ENCODE data around the gene FARS2. TPM values are rescaled to one million over a fixed set of nuclear protein-coding genes. Genes with fewer than 3 reads are reported as not detected.

FARS2 gene
- total and polyA plus RNA-seq, 8 donors: 15.1 to 20.3 (median 17.9) TPM

DNA sequence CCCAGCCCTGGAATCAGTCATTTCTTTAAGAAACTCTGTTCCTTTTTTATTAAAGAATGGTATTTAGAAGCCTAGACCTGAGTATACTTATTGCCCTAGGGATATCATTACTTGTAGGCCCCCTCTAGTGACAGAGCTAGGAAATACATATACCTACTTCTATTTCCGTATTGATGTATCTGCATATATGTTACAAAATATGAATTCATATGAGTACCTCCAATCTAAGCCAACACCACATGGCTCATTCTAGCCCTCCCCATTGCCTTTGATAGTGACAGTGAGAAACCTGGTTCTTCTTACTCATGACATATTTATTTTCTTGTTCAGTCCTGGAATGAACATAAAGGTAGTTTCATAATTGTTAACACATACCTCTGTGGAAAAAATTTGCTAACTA, 137.2 kb downstream of the FARS2 start:
- Histone ChIP-seq H3K36me3 (no peaks in the 10 kb centered on the region), H3K27ac (no peak overlapping the region), H3K9me3 (no peaks in the 10 kb centered on the region), H3K27me3 (no peaks in the 10 kb centered on the region), H3K4me3 (no peak overlapping the region), H3K4me1 (no peaks in the 10 kb centered on the region)
- peak in 1 of 4 donors; percentile 12 for DNase-seq
- intact Hi-C loops (cut with DNase I): loop anchor here in 1 of 2 donors (10.0 kb wide), 1 partner anchor 254 kb away; no protein-coding TSS in a partner anchor
- peak; percentile 69 for ATAC-seq
- TF ChIP-seq, protein P1, sequence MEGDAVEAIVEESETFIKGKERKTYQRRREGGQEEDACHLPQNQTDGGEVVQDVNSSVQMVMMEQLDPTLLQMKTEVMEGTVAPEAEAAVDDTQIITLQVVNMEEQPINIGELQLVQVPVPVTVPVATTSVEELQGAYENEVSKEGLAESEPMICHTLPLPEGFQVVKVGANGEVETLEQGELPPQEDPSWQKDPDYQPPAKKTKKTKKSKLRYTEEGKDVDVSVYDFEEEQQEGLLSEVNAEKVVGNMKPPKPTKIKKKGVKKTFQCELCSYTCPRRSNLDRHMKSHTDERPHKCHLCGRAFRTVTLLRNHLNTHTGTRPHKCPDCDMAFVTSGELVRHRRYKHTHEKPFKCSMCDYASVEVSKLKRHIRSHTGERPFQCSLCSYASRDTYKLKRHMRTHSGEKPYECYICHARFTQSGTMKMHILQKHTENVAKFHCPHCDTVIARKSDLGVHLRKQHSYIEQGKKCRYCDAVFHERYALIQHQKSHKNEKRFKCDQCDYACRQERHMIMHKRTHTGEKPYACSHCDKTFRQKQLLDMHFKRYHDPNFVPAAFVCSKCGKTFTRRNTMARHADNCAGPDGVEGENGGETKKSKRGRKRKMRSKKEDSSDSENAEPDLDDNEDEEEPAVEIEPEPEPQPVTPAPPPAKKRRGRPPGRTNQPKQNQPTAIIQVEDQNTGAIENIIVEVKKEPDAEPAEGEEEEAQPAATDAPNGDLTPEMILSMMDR (IDR thresholded peaks at IDR 0.05): peak; percentile 13 to 36

DNA sequence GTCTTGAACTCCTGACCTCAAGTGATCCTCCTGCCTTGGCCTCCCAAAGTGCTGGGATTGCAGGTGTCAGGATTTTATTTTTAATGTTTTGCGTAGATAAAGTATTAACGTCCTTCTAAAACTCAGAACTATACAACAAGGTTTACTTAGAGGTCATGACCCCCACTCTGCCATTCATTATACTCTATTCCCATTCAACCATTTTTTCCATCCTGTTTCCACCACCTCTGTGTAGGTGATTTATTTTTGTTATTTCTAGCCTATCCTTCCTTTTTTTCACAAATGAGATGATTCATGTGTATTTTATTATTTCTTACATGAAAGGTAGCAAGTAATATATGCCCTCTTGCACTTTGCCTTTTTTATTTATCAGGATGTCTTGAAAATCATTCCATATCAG, 138.1 kb downstream of the FARS2 start:
- TF ChIP-seq, protein P1 (IDR thresholded peaks at IDR 0.05): no peak
- Histone ChIP-seq H3K27me3 (no peaks in the 10 kb centered on the region), H3K4me1 (no peaks in the 10 kb centered on the region), H3K9me3 (no peaks in the 10 kb centered on the region), H3K36me3 (no peaks in the 10 kb centered on the region), H3K27ac (no peak overlapping the region), H3K4me3 (no peak overlapping the region)
- ATAC-seq (no peak), DNase-seq (no peak)
- intact Hi-C loops (cut with DNase I): loop anchor here in 1 of 2 donors (10.0 kb wide), 1 partner anchor 255 kb away; no protein-coding TSS in a partner anchor

DNA sequence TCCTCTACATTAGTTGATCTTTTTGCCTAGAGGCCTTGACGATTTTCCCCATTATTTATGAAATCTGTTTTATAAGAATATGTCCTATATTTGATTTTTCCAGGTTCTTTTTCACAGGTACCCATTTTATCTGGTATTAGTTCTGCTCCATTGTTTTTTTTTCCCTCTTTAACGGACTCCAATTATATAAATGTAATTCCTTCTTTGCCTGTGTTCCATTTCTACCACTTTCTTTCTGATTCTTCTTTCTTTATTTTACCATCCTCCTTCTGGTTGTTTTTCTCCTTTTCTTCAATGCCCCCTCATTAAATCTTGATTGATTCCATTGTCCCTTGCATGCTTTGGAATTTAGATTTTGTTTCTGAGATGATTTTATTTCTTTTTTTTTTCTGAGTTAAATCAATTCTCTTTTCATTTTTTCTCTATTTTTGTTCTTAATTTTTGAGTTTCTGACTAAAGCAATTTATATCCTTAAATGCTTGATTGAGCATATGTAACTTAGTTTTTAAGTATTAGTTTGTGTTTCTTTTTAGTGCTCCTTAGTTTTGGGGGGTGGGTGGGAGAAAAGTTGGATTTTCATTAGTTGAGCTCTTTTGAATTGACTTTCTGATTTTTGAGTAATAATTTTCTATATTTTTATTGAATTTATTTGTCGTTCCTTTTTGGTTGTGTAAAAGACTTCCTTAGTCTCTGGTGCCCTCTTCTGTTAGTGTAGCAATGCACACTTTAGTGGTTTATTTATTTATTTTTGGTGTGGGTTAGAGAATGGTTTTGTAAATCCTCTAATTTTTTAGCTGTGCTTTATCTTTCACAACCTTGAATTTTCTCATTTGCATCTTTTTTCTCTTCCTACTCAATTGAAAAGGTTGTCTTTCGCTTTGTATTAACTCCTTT, 140.8 kb downstream of the FARS2 start:
- intact Hi-C loops (cut with DNase I): no loop called here
- no peaks in the 10 kb centered on the region for H3K4me1 ChIP-seq
- DNase-seq (no peak), ATAC-seq (no peak)
- H3K27ac ChIP-seq: no peak overlapping the region
- TF ChIP-seq, protein P1 (IDR thresholded peaks at IDR 0.05): peak in 1 of 2 donors; percentile 29
- H3K4me3 ChIP-seq: no peak overlapping the region
- no peaks in the 10 kb centered on the region for H3K36me3 ChIP-seq
- no peaks in the 10 kb centered on the region for H3K27me3 ChIP-seq
- H3K9me3 ChIP-seq: no peaks in the 10 kb centered on the region

DNA sequence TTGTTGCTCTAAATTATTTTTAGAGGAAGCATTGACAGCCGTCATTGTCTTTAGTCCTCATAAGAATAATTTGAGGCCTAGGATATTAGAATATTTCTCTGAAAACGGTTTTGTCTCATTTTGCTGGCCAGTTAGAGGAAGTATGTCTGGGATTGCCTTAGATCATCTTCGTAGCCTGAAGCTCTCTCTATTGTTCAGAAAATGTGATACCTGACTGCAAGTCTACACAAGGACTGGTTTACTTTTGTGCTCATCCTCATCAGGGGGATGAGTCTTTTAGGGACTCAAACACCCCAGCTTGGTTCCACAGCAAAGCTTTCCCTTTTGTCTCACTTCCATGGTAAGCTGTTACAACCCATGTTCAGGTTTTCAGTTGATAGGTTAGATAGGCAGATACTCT, 141.8 kb downstream of the FARS2 start:
- no peaks in the 10 kb centered on the region for H3K4me1 ChIP-seq
- no peak overlapping the region for H3K27ac ChIP-seq
- H3K4me3 ChIP-seq: no peak overlapping the region
- H3K9me3 ChIP-seq: no peaks in the 10 kb centered on the region
- intact Hi-C loops (cut with DNase I): no loop called here
- H3K36me3 ChIP-seq: no peaks in the 10 kb centered on the region
- no peaks in the 10 kb centered on the region for H3K27me3 ChIP-seq
- no peak for ATAC-seq
- DNase-seq: no peak
- TF ChIP-seq, protein P1 (IDR thresholded peaks at IDR 0.05): no peak

DNA sequence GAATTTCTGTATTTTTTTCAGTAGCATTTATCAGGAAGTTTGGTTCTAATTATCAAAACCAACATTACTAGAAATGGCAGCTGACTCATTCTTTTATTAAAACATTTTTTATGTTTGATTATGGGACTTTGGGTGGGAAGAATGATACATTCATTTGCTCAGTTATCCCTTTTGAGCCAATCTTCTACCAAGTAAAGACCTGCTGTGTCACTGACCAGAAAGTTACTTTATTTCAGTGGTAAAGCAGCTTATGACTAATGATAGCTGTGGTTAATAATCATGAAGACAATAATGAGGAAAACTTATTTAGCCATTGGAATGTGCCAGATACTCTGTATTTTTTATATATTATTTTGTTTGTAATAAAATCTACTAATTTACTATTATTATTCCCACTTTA, 142.3 kb downstream of the FARS2 start:
- DNase-seq (no peak), ATAC-seq (no peak)
- intact Hi-C loops (cut with DNase I): no loop called here
- no peaks in the 10 kb centered on the region for H3K9me3 ChIP-seq
- H3K27me3 ChIP-seq: no peaks in the 10 kb centered on the region
- TF ChIP-seq, protein P1 (IDR thresholded peaks at IDR 0.05): no peak
- H3K4me3 ChIP-seq: no peak overlapping the region
- H3K4me1 ChIP-seq: no peaks in the 10 kb centered on the region
- no peak overlapping the region for H3K27ac ChIP-seq
- no peaks in the 10 kb centered on the region for H3K36me3 ChIP-seq
